ENCODE measurements around the gene MSI2.

Gene MSI2

DNA sequence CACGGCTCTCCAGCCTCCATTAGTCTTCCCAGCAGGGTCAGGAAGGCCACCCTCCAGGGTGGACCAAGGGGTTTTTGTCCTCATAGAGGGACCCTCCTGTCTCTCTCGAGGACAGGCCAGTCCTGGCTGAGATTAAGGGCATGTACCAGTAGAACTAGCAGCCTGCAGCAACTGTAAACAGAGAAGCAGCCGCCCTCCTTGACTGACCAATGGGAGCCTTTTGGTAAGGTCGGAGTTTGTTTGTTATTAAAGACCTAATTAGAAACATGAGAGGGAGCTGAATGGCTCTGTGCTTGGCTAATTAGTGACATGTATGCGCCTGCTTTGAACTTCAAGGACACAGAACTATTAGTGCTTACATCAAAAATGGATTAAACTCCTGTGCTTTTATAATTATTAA, 408.8 kb downstream of the MSI2 start:
- Histone ChIP-seq H3K36me3 (ENCODE audit: control insufficient read depth, insufficient read depth, low read length) (no peaks in the 10 kb centered on the region), H3K9ac (ENCODE audit: low read length) (no peak overlapping the region), H3K9me3 (ENCODE audit: control insufficient read depth, low read length) (no peaks in the 10 kb centered on the region), H3K27me3 (ENCODE audit: control insufficient read depth, insufficient read depth, low read length) (no peaks in the 10 kb centered on the region), H3K4me3 (ENCODE audit: low read length) (no peak overlapping the region), H3K4me1 (ENCODE audit: control insufficient read depth, insufficient read depth, low read length) (peaks cover 16% of the 10 kb centered on the region)

- Histone ChIP-seq H3K9ac (ENCODE audit: low read length) (no peak overlapping the region), H3K4me1 (ENCODE audit: control insufficient read depth, insufficient read depth, low read length) (peaks cover 16% of the 10 kb centered on the region)
These were observed 409.4 kb downstream of the MSI2 start for GRCh38 chr17:57665696-57666095.

DNA sequence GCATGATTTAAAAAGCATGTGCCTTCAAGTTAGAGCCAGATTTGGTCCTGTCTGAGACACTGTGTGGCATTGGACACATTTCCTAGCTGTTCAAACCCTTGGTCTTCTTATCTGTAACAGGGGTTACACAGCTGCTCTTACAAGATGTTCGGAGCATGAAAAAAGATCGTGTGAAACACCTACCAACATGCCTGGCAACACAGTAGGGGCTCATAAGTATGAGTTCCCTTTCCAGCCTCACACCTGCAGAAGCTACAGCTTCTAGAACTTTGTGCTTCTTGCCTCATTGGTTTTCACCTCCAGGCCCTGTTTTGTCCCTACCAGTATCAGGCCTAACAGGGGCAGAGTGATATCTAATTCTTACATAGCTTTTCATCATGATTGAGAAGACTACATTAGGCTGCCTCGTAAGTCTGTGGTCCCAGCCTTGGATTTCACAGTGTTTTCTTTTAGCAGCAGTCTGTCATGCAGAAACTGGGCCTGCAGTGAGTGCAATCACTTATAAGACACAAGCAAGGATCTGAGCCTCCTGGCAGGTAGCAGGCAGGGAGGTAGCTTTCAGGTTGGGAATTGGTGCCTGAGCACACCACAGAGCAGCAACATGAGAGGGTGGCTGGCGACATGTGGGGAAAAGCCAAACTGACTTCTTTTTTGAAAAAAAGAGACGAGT, 410.0 kb downstream of the MSI2 start:
- no peaks in the 10 kb centered on the region for H3K36me3 ChIP-seq (ENCODE audit: control insufficient read depth, insufficient read depth, low read length)
- H3K27me3 ChIP-seq (ENCODE audit: control insufficient read depth, insufficient read depth, low read length) = no peaks in the 10 kb centered on the region
- no peaks in the 10 kb centered on the region for H3K9me3 ChIP-seq (ENCODE audit: control insufficient read depth, low read length)
- no peak overlapping the region for H3K9ac ChIP-seq (ENCODE audit: low read length)
- H3K4me3 ChIP-seq (ENCODE audit: low read length) = no peak overlapping the region
- H3K4me1 ChIP-seq (ENCODE audit: control insufficient read depth, insufficient read depth, low read length) = peaks cover 16% of the 10 kb centered on the region

More at GRCh38 chr17:57665696-57666095, 409.4 kb downstream of the MSI2 start:
- Histone ChIP-seq H3K9me3 (ENCODE audit: control insufficient read depth, low read length) (no peaks in the 10 kb centered on the region), H3K27me3 (ENCODE audit: control insufficient read depth, insufficient read depth, low read length) (no peaks in the 10 kb centered on the region), H3K4me3 (ENCODE audit: low read length) (no peak overlapping the region), H3K36me3 (ENCODE audit: control insufficient read depth, insufficient read depth, low read length) (no peaks in the 10 kb centered on the region)

GRCh38 chr17:57666946-57667345, 410.6 kb downstream of the MSI2 start:
- Histone ChIP-seq H3K4me1 (ENCODE audit: control insufficient read depth, insufficient read depth, low read length) (peaks cover 21% of the 10 kb centered on the region), H3K36me3 (ENCODE audit: control insufficient read depth, insufficient read depth, low read length) (no peaks in the 10 kb centered on the region), H3K27me3 (ENCODE audit: control insufficient read depth, insufficient read depth, low read length) (no peaks in the 10 kb centered on the region), H3K9ac (ENCODE audit: low read length) (no peak overlapping the region), H3K9me3 (ENCODE audit: control insufficient read depth, low read length) (no peaks in the 10 kb centered on the region), H3K4me3 (ENCODE audit: low read length) (no peak overlapping the region)

DNA sequence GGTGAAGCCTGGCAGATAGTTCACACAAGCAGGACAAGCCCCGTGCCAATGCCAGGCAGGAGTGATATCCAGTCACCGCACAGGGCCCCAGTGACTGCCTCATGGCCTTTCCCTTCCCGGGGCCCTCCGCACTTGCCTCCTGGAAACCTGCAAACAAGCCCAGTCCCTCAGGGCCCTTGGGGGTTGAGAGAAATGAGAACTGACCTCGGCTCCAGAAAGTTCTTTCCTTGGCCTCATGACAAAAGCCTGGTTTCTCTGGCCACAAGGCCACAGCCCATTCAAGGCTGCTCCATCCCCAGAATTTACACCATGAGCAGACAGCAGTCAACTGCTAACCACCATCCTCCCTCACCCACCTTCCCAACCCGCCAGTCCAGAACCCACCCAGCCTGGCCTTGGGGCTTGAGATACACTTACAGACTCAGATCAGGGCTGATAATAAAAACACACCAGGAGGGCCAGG, 411.2 kb downstream of the MSI2 start:
- Histone ChIP-seq H3K4me1 (ENCODE audit: control insufficient read depth, insufficient read depth, low read length) (peaks cover 20% of the 10 kb centered on the region), H3K36me3 (ENCODE audit: control insufficient read depth, insufficient read depth, low read length) (no peaks in the 10 kb centered on the region), H3K4me3 (ENCODE audit: low read length) (no peak overlapping the region), H3K27me3 (ENCODE audit: control insufficient read depth, insufficient read depth, low read length) (no peaks in the 10 kb centered on the region), H3K9ac (ENCODE audit: low read length) (no peak overlapping the region), H3K9me3 (ENCODE audit: control insufficient read depth, low read length) (no peaks in the 10 kb centered on the region)

GRCh38 chr17:57668332-57668731, 412.0 kb downstream of the MSI2 start:
- H3K27me3 ChIP-seq (ENCODE audit: control insufficient read depth, insufficient read depth, low read length) = no peaks in the 10 kb centered on the region
- H3K4me1 ChIP-seq (ENCODE audit: control insufficient read depth, insufficient read depth, low read length) = peaks cover 15% of the 10 kb centered on the region
- no peak overlapping the region for H3K9ac ChIP-seq (ENCODE audit: low read length)
- H3K9me3 ChIP-seq (ENCODE audit: control insufficient read depth, low read length) = no peaks in the 10 kb centered on the region
- no peak overlapping the region for H3K4me3 ChIP-seq (ENCODE audit: low read length)
- no peaks in the 10 kb centered on the region for H3K36me3 ChIP-seq (ENCODE audit: control insufficient read depth, insufficient read depth, low read length)

DNA sequence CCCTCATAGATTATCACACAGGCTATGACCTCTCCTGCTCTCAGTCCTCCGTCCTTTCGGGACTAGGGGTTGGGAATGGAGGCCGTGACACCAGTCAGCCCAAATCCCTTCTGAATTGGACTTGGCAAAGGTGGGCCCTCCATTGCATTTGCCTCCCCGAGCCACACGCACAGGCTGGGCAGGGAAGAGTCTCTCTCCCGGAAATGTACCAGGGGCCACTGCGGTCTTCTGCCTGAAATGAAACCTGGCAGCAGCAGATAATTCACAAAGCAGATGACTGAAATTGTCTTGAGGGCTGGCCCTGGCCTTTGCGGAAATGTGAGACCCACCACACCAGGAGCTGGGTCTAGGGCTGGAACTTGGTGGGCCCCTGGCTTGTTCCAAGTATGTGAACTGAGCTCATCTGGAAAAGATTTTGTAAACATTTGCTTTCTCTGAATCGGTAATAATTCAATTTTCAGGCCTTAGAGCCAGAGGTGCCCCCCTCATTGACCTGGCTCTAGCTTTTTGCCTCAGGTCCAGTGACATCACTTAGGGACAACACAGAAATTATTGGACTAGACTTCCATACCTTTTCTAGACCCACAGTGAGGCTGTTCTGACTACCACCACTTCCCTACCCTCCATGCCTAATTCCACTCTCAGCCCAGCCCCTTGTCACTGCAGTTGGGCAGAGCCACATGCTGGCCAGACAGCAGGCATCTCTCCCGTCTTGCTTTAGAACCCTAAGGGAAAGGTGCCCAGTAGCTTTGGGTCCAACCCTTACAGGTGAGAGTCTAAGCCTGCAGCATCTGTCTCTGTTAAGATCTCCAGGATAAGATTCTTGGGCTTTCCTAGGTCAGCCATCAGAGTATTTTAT, 413.6 kb downstream of the MSI2 start:
- H3K9ac ChIP-seq (ENCODE audit: low read length) = no peak overlapping the region

GRCh38 chr17:57670769-57671569, 414.6 kb downstream of the MSI2 start:
- Histone ChIP-seq H3K27me3 (ENCODE audit: control insufficient read depth, insufficient read depth, low read length) (no peaks in the 10 kb centered on the region), H3K9me3 (ENCODE audit: control insufficient read depth, low read length) (no peaks in the 10 kb centered on the region), H3K36me3 (ENCODE audit: control insufficient read depth, insufficient read depth, low read length) (no peaks in the 10 kb centered on the region), H3K9ac (ENCODE audit: low read length) (no peak overlapping the region), H3K4me3 (ENCODE audit: low read length) (no peak overlapping the region), H3K4me1 (ENCODE audit: control insufficient read depth, insufficient read depth, low read length) (peaks cover 6% of the 10 kb centered on the region)

More for the DNA sequence above, 413.6 kb downstream of the MSI2 start:
- Histone ChIP-seq H3K27me3 (ENCODE audit: control insufficient read depth, insufficient read depth, low read length) (no peaks in the 10 kb centered on the region), H3K4me3 (ENCODE audit: low read length) (no peak overlapping the region), H3K36me3 (ENCODE audit: control insufficient read depth, insufficient read depth, low read length) (no peaks in the 10 kb centered on the region), H3K4me1 (ENCODE audit: control insufficient read depth, insufficient read depth, low read length) (peaks cover 6% of the 10 kb centered on the region), H3K9me3 (ENCODE audit: control insufficient read depth, low read length) (no peaks in the 10 kb centered on the region)

- H3K36me3 ChIP-seq (ENCODE audit: control insufficient read depth, insufficient read depth, low read length) = no peaks in the 10 kb centered on the region
- no peaks in the 10 kb centered on the region for H3K27me3 ChIP-seq (ENCODE audit: control insufficient read depth, insufficient read depth, low read length)
- peaks cover 6% of the 10 kb centered on the region for H3K4me1 ChIP-seq (ENCODE audit: control insufficient read depth, insufficient read depth, low read length)
- H3K4me3 ChIP-seq (ENCODE audit: low read length) = no peak overlapping the region
- H3K9ac ChIP-seq (ENCODE audit: low read length) = no peak overlapping the region
- H3K9me3 ChIP-seq (ENCODE audit: control insufficient read depth, low read length) = no peaks in the 10 kb centered on the region
These were observed 415.6 kb downstream of the MSI2 start for GRCh38 chr17:57671667-57672632.

GRCh38 chr17:57672971-57673370, 416.6 kb downstream of the MSI2 start:
- no peaks in the 10 kb centered on the region for H3K36me3 ChIP-seq (ENCODE audit: control insufficient read depth, insufficient read depth, low read length)
- no peaks in the 10 kb centered on the region for H3K9me3 ChIP-seq (ENCODE audit: control insufficient read depth, low read length)
- no peak overlapping the region for H3K9ac ChIP-seq (ENCODE audit: low read length)
- H3K4me1 ChIP-seq (ENCODE audit: control insufficient read depth, insufficient read depth, low read length) = peaks cover 6% of the 10 kb centered on the region
- no peak overlapping the region for H3K4me3 ChIP-seq (ENCODE audit: low read length)
- H3K27me3 ChIP-seq (ENCODE audit: control insufficient read depth, insufficient read depth, low read length) = no peaks in the 10 kb centered on the region

DNA sequence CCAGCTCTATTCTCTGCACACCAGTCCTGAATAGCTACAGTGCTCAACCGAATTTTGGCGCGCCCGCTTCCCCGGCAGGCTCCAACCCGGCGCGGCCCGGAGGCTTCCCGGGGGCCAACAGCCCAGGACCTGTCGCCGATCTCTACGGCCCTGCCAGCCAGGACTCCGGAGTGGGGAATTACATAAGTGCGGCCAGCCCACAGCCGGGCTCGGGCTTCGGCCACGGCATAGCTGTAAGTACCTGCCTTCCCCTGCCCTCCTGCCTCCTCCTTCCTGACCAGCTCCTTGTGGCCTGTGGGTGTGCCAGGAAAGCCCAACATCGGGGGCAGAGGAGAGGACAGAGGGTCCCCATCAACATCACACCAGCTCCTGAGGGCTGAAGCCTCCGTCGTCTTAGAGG, 418.6 kb downstream of the MSI2 start:
- Histone ChIP-seq H3K9ac (ENCODE audit: low read length) (no peak overlapping the region), H3K4me1 (ENCODE audit: control insufficient read depth, insufficient read depth, low read length) (peaks cover 6% of the 10 kb centered on the region), H3K36me3 (ENCODE audit: control insufficient read depth, insufficient read depth, low read length) (no peaks in the 10 kb centered on the region), H3K9me3 (ENCODE audit: control insufficient read depth, low read length) (no peaks in the 10 kb centered on the region), H3K4me3 (ENCODE audit: low read length) (no peak overlapping the region), H3K27me3 (ENCODE audit: control insufficient read depth, insufficient read depth, low read length) (no peaks in the 10 kb centered on the region)
